ENCODE measurements around the gene PSMD2.
"Not testable (repeated sequence)": the region's sequence is repeated elsewhere in the genome, so short reads cannot be mapped to it uniquely, and the experiment has no call there.

Gene PSMD2

DNA sequence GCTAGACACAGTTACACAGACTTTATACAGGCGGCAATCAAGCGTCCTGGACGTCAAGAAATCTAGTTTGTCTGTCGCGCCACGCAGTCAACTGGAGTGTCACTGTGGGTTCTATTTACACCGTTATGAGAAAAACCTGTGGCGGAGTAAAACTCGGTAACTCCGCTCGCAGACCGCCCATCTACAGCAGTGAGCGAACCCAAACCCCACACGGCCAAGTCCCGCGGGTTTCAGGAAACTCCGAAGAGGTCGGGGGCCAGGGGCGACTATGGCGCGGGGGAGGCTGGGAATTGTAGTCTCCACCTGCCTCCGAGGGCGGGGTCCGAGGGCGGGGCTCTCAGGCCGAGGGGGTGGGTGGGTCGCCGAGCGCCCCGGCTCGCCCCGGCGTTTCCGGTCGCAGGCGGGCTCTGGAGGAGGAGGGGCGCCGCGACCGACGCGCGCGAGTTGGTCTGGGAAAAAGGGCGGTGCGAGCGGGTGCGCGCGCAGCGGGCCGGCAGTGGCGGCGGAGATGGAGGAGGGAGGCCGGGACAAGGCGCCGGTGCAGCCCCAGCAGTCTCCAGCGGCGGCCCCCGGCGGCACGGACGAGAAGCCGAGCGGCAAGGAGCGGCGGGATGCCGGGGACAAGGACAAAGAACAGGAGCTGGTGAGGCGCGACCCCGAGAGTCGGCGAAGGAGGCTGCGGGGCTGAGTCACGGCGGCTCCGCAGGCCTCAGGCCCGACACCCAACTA is at the start of gene PSMD2:
Gene PSMD2 (plus strand): TSS at position 483 of the 729 bp plus-strand sequence. CDS start 26 bp downstream, at position 509.
- peak; percentile 98 for DNase-seq (ENCODE audit: low read depth in 2 of 2)

GRCh38 chr3:184249412-184250166 is 49.5 kb upstream of the PSMD2 start, which contains the start of gene EEF1AKMT4:
TSS of gene EEF1AKMT4 (plus strand) at chr3:184249672. CDS start at chr3:184249695, 23 bp downstream.
- DNase-seq (ENCODE audit: low read depth in 2 of 2) = peak; percentile 92 to 94

DNA sequence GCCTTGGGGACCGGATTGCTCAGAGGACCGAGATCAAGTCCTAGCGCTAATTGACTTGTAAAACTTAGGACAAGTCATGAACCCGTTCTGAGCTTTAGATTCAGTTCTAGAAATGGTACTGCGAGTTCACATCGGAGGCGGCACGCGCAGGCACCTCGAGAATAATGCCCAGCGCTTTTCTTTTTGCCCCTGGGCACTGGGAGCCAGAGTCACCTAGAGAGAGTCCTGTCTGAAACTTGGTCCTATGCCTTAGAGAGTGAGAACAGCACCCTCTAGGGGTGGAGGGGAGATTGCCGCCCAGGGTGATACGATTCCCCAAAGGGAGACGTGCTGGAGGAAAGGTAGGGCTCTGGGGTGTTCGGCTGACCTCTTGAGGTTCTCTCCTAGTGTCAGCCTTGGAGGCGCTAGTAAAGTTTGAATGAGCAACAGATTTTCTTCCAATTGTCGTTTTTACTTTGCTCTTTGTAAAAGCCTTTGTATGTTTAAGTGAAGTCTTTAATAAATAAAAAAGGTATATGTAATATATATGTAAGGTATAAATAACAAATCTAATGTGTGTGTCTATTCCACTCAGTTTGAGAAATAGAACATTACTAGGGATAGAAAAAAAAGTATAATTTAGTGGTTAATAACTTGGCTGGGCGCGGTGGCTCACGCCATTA is 48.7 kb upstream of the PSMD2 start:
- peak; percentile 77 to 90 for DNase-seq (ENCODE audit: low read depth in 2 of 2)

DNA sequence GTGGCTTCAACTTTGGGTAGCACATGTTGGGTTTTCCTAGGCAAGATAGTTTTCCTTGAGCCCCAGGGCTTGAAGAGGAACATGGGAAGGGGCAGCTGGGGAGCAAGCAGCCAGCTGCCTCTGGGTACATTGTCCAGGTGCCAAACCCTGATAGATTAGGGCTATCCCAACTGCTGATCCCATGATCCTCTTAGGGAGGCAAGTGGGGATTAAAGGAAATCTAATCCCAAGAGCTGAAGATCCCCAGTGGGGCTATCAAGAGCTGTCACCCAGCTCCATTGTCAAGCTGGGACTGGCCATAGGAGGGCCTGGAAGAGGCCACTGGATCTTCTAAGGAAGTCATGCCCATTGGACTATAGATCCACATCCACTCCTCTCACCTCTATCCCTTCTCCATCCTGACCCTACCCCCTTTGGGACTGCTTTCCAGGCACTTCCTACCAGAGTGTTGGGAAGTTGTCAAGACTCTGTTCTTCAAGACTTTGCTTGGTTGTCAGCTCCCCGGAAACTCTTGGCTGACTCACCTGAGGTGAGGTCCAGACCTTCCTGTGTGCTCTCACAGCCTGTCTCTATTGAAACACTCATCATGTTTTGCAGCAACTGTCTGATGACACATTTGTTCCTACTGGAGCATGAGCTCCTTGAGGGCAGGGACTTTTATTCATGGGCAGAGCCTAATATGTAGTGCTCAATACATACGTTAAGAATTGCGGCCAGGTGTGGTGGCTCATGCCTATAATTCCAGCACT is 43.6 kb upstream of the PSMD2 start:
- DNase-seq (ENCODE audit: low read depth in 2 of 2) = no peak

DNA sequence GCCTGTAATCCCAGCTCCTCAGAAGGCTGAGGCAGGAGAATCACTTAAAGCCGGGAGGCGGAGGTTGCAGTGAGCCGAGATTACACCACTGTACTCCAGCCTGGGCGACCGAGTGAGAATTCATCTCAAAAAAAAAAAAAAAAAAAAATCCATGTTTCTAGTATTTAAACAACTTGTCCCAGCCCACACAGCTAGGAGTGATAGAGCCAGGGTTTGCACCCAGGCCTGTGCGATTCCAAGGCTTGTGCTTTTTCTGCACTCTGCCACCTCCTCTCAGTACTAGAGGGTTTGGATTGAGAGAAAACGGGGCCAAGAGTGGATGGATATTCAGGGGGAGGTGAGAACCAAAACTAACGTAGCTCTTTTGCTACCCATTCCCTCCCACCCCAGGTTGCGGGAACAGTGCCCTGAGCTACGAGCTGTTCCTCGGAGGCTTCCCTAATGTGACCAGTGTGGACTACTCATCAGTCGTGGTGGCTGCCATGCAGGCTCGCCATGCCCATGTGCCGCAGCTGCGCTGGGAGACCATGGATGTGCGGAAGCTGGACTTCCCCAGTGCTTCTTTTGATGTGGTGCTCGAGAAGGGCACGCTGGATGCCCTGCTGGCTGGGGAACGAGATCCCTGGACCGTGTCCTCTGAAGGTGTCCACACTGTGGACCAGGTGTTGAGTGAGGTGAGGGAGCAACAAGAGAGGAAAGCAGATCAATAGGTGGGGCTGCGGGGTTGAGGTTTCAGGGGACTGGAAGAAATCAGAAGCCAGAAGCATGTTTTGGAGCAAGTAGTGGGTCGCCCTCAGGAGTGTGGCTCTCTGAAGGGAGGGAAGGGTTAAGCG is 41.7 kb upstream of the PSMD2 start:
- no peak for DNase-seq (ENCODE audit: low read depth in 2 of 2)

DNA sequence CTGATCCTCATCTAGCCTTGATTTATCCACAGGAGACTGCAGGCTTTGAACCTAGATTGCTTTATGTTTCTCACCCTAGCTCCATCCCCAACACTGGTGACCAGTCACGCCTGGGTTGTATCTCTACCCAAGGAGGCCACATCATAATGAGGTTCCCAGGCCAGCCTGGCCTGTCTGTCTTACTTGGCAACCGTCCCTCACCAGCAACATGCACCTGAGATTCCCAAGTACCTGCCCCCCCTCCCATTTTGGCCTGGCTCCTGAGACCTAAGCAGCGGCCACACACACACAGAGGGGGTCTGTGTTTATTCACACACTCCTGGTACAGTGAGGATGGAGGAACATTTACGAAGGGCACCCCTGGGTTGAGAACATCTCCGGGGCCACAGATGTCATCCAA is 40.1 kb upstream of the PSMD2 start:
- DNase-seq (ENCODE audit: low read depth in 2 of 2) = no peak

DNA sequence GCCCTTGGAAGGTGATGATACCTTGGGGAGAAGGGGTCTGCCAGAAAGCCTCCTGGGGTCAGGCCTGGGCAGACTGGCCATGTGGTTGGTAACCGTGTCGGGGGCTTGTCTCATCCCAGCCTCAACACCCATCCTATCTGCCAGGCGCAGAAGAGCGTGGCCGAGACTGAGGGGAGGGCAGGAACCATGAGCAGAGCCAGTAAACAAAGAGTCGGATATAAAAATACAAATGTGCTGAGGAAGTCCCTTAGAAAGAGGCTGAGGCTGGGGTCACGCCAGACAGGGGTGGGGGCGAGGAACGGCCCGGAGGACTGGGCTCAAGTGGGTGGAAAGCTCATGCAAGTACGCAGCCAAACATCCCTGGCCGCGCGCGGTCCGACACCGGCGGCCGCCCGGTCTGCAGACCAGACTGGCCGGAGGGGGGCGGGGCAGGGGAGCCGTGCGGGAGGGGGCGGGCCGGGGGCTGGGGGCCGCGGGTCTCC is 39.6 kb upstream of the PSMD2 start:
- no peak for DNase-seq (ENCODE audit: low read depth in 2 of 2)

GRCh38 chr3:184259878-184260723 is 38.9 kb upstream of the PSMD2 start:
- DNase-seq (ENCODE audit: low read depth in 2 of 2) = peak in 1 of 2 donors; percentile 23

DNA sequence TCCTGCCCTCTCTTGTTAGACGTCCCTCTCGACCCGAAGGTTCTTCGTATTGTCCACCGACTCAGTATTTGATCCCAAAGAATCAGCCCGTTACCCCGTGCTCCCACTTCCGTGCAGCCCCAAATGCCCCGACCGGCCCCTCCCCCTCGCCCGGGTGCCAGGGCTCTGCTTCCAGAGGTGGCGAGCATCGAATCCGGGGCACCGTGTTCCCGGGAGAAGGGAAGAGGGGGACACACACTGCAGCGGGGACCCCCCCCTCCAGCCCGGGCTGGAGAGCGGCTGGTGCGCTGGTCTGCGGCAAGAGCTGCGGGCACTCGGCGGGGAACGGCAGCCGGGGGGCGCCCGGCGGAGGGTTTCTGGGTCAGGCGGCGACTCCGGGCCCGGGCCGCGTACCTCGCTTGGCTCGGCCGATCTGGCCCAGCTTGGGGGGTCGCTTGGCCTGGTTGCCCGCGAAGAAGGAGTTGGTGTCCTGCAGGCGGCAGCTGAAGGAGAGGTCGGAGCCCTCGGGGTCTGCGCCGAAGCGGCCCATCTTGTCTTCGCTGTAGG is 38.2 kb upstream of the PSMD2 start:
- DNase-seq (ENCODE audit: low read depth in 2 of 2) = no peak

DNA sequence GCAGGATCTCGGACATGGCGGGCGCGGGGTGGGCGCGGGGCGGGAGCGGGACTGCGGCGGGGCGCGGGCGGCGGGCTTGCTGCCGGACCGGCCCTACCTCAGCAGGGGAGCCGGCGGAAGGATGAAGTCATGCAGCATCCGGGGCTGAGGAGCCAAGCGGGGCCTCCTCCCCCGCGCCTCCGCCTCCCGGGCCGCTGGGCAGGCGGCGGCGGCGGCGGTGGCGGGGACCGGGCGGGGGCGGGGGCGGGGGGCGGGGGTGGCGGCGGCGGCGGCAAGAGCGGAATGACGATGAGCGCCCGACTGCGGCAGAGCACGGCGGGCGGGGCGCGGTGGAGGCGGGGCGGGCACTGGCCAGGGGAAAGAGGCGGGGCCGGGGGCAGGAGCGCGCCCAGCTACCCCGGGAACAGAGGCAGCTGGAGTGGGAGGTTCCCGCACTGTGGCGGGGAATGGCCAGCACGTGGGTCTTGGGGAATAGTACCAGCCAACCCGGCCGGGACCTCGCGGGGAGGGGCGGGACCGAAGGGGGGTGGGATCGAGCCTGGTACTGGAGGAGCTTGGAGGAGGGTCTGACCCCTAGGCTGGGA is 37.7 kb upstream of the PSMD2 start, which contains the start of gene CAMK2N2:
Gene CAMK2N2 (minus strand): TSS at position 284 of the 584 bp plus-strand sequence. CDS start 268 bp downstream, at position 16.
- DNase-seq (ENCODE audit: low read depth in 2 of 2) = peak; percentile 39 to 42

GRCh38 chr3:184261854-184262763 is 36.9 kb upstream of the PSMD2 start:
- DNase-seq (ENCODE audit: low read depth in 2 of 2) = peak in 1 of 2 donors; percentile 15

DNA sequence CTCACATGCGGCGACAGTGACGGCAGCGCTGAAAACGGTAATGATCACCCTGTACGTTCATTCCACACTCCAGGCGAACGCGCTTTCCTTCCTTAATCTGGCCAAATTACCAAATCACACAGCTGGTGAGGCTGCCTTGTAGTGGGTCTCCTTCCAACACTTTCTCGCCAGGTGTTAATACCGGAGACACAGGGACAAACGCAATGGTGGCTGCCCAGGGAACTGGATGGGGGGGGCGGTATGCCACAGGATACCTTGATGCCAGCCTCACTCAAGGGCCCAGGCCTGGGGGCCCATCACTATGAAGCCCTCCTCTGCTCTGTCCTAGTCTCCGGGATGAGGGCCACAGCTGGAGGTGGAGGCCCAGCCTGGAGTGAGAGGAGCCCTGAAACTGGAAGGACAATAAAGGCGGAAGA is 36.3 kb upstream of the PSMD2 start:
- DNase-seq (ENCODE audit: low read depth in 2 of 2) = no peak

DNA sequence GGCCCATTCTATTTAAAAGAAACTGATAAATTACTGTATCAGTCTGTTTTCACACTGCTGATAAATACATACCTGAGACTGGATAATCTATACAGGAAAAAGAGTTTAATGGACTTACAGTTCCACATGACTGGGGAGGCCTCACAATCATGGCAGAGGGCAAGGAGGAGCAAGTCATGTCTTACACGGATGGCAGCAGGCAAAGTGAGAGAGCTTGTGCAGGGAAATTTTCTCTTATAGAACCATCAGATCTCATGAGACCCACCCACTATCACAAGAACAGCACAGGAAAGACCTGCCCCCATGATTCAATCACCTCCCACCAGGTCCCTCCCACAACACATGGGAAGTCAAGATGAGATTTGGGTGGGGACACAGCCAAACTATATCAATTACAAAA is 31.8 kb upstream of the PSMD2 start:
- DNase-seq (ENCODE audit: low read depth in 2 of 2) = not testable (repeated sequence)

DNA sequence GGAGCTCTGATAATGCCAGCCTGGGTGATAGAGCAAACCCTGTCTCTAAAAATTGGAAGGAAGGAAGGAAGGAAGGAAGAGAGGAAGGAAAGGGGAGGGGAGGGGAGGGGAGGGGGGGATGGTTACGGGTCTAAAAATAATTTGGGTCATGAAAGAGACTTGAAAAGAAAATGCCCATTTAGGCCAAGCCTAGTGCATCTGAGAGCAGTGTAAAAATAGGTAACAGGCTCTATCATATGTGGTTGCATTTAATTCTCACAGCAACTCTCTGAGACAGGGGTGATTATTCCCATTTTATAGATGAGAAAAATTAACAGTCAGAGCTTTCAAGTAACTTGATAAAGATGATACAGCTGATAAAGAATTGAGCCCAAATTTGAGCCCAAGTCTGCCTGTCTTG is 26.8 kb upstream of the PSMD2 start:
- DNase-seq (ENCODE audit: low read depth in 2 of 2) = no peak

DNA sequence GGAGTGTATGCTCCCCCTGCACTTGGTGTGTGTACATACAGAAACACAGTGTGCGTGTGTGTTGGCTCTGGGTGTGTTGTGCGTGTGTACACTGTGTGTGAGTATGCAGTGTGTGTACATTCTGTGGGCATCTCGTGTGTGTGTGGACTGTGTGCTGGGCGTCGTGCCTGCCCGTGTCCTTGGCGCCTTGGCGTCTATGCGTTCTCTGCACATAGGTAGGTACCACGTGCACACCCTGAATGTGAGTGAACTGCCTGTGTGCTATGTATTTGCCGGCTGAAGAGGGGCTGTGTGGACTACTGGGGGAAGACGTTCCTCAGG is 23.7 kb upstream of the PSMD2 start:
- no peak for DNase-seq (ENCODE audit: low read depth in 2 of 2)

DNA sequence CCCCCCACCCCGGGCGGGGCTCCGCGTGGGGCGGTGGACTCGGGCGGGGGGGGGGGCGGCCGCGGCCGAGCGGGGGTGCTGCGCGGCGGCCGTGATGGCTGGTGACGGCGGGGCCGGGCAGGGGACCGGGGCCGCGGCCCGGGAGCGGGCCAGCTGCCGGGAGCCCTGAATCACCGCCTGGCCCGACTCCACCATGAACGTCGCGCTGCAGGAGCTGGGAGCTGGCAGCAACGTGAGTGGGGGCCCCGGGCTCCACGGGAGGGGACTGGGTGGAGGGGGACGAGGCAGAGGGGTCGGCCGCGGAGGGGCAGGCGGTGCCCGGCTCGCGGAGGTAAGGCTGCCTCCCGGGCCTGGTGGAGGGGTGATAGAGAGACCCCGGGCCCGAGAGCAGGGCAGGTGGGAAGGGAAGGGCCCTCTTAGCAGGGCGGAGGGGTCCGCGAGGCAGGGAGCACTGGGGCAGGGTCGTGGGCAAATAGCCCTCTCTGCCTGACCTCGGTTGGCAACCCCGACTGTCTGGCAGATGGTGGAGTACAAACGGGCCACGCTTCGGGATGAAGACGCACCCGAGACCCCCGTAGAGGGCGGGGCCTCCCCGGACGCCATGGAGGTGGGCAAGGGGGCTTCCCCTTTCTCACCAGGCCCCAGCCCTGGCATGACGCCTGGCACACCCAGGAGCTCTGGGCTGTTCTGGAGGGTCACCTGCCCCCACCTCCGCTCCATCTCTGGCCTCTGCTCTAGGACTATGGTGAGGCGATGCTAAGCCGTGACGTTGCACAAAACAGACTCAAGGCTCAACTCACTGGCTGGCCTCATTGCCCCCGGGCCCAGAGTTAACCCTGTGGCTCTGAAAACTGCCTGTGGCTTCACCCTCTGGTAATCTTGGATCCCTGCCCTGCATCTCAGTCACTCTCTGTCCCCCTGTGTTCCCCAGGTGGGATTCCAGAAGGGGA is 22.8 kb upstream of the PSMD2 start, which contains the start of gene ECE2:
Gene ECE2 (plus strand): TSS at position 62 of the 950 bp plus-strand sequence. CDS start 132 bp downstream, at position 194.
- no peak for DNase-seq (ENCODE audit: low read depth in 2 of 2)

- DNase-seq (ENCODE audit: low read depth in 2 of 2) = no peak
Measured at GRCh38 chr3:184277366-184277765, 21.7 kb upstream of the PSMD2 start.

Data from stimulated activated CD8-positive, alpha-beta memory T cell treated with anti-CD3 and anti-CD28 coated beads, Interleukin-2, amount 100 ng/mL, for 48 hours (primary cell).